ENCODE measurements around the gene CFAP46.

The CFAP46 gene

DNA sequence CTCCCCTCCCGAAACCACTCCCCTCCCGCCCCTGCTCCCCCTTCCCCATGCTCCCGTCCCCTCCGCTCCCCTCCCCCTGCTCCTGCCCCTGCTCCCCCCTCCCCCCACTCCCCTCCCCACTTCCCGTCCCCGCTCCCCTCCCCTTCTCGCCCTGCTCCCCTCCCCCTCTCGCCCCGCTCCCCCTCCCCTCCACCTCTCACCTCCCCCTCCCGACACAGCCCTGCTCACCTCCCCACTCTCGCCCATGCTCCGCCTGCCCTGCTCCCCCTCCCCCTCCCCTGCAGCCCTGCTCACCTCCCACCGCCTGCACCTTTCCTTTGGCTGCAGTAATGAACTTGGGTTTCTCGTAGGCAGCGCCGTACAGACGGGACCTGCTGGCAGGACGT lies 106.5 kb downstream of the CFAP46 start:
- no peak for DNase-seq (ENCODE audit: low spot score)
- POLR2A ChIA-PET (ENCODE audit: low non-redundant PET) = no interaction called here
- H3K27ac ChIP-seq = no peak overlapping the region
- CTCF ChIA-PET = interaction anchor here (0.6 to 0.7 kb wide), 3 partner anchors 102 to 350 kb away, joined by 3 to 5 read pairs (median 3); no protein-coding TSS in a partner anchor
- TF ChIP-seq, protein P1, sequence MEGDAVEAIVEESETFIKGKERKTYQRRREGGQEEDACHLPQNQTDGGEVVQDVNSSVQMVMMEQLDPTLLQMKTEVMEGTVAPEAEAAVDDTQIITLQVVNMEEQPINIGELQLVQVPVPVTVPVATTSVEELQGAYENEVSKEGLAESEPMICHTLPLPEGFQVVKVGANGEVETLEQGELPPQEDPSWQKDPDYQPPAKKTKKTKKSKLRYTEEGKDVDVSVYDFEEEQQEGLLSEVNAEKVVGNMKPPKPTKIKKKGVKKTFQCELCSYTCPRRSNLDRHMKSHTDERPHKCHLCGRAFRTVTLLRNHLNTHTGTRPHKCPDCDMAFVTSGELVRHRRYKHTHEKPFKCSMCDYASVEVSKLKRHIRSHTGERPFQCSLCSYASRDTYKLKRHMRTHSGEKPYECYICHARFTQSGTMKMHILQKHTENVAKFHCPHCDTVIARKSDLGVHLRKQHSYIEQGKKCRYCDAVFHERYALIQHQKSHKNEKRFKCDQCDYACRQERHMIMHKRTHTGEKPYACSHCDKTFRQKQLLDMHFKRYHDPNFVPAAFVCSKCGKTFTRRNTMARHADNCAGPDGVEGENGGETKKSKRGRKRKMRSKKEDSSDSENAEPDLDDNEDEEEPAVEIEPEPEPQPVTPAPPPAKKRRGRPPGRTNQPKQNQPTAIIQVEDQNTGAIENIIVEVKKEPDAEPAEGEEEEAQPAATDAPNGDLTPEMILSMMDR (conservative IDR thresholded peaks at IDR 0.05; ENCODE audit: low read depth) = no peak

DNA sequence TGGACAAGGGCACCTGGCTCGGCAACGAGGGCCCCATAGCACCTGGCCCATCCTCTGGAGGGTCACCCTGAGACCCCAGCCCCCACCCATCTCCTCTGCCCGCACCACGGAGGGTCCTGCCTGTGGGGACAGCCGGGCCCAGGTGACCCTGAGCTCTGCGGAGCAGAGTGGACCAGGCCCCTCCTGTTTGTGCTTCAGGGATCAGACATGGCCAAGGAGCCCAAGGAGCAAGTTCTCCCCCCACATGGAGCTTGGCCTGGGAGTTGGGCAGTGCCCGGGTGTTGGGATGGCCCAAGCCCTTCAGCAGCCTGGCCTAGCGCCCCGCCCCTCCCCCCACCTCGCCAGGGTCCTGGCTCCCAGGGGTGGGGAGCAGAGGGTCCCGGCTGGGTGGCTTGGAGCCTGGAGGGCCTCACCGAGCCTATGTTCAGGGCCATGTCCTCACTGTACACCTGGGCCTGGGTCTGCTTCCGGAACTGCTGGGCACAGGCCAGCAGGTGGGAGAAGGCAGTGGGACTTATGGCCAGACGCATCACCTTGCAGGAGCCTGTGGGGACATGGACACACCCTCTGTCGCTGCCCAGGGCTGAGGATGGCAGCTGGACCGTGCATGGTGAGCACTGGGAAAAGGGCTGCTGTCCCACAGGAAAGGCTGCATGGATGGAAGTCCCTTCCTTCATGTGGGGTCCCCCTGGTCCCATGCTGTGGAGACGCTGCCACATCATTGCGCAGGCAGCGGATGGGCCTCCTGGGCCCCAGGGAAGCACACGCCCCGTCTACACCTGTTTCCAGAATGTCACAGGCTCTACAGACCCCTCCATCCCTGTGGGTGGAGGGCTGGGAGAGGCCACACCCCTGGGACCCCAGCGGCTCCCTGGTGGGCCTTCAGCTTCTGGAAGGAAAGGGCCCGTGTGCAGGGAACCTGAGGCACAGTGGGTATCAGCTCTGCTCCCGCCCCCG lies 107.2 kb downstream of the CFAP46 start:
- TF ChIP-seq, protein P1 (conservative IDR thresholded peaks at IDR 0.05; ENCODE audit: low read depth) = no peak
- no peak overlapping the region for H3K27ac ChIP-seq
- ChIA-PET CTCF (interaction anchor here (0.6 kb wide), 3 partner anchors 29 to 289 kb away, joined by 4 to 7 read pairs (median 5); no protein-coding TSS in a partner anchor), POLR2A (ENCODE audit: low non-redundant PET) (no interaction called here)
- DNase-seq (ENCODE audit: low spot score) = no peak

DNA sequence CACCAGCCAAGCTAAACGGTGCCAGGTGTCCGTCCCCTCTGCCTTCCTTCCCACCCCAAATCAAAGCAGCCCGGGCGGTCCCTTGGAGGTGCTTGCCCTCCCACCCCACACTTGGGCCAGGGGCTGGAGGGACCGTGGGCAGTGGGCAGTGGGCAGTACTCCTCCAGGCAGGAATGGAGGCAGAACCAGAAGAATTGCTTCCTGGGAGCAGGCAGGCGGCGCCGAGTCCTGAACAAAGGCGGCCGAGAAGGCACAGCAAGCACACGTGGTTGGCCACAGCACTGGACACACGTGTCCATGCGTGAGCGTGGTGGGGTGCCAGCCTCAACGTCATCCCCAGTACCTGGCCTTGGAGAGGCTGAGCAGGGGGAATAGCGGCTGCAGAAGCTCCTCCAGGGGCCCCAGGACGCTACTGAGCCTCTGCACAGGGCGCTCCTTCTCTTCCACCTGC lies 108.0 kb downstream of the CFAP46 start:
- no peak for DNase-seq (ENCODE audit: low spot score)
- TF ChIP-seq, protein P1 (conservative IDR thresholded peaks at IDR 0.05; ENCODE audit: low read depth) = no peak
- CTCF ChIA-PET = interaction anchor here (0.6 kb wide), 2 partner anchors 179 to 290 kb away, joined by 3 to 4 read pairs; no protein-coding TSS in a partner anchor
- no peak overlapping the region for H3K27ac ChIP-seq
- POLR2A ChIA-PET (ENCODE audit: low non-redundant PET) = no interaction called here

DNA sequence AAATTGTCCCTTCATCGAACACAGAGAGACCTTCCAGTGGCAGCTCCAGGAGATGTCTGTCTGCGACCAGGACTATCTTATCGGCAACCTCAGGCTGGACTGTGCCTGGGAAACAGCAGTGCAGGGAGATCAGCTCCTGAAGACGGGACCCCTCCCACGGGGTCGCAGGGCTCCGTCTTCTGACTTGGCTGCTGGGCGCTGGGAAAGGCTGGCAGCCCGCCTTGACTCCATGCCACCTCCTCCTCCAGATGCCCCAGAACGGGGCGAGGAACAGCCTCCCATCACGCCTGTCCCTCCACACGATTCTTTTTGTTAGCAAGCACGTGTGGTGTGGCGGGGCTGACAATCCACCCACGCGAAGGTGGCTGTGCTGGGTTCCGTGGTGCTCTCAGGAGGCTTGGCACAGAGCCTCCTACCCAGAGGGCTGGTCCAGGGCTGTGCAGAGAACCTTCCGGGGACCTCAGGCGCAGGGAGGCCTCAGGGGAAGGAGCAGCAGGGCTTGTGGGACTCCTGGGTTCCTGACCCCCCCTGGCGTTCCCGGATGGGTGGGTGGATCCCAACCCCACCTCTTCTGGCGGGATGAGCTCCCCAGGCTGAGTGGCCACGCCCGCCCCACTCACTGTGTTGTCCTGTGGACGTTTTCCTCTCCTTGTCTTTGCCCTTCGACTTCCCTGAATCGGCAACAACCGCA lies 108.8 kb downstream of the CFAP46 start:
- ChIA-PET POLR2A (ENCODE audit: low non-redundant PET) (no interaction called here), CTCF (interaction anchor here (0.6 to 1.1 kb wide), 2 partner anchors 178 kb away, joined by 3 read pairs; no protein-coding TSS in a partner anchor)
- H3K27ac ChIP-seq = no peak overlapping the region
- TF ChIP-seq, protein P1 (conservative IDR thresholded peaks at IDR 0.05; ENCODE audit: low read depth) = no peak
- no peak for DNase-seq (ENCODE audit: low spot score)

DNA sequence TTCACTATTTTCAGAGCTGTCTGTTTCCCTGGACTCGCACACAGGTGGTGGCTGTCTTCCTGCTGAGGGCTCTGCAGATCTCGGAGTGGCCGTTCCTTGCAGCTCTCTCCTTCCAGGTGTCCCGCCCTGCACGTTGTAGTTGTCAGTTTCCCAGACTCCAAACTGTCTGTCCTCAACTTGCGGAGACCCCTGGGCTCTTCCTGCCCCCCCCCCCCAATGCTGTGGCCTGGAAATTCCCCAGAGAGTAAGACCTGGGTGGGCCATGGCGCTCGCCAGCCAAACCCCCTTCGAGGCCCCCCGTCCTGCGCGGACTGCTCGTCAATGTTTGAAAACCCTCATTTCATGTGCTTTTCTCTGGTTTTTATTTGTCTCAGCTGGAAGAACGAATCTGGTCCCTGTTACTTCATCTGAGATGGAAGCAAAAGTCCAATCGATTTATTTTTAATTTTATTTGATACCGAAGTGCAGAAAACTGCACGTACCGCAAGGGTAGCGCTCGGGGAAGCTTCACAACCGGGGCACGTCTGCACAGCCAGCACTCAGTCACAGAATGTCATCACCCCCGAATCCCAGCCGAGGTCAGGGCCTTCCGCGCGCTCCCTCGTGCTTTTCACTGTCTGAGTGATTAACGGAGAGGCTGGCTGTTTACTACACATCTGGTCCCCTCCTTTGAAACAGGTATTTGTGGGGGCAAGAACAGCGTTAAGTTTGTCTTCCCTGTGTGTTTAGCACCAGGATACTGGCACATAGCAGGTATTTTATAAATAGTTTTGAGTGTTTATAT lies 110.0 kb downstream of the CFAP46 start:
- CTCF ChIA-PET = interaction anchor here (1.1 kb wide), 1 partner anchor 177 kb away, joined by 3 read pairs; no protein-coding TSS in a partner anchor
- POLR2A ChIA-PET (ENCODE audit: low non-redundant PET) = interaction anchor here (0.6 kb wide), 1 partner anchor 559 kb away, joined by 8 read pairs; no protein-coding TSS in a partner anchor
- no peak for DNase-seq (ENCODE audit: low spot score)
- no peak overlapping the region for H3K27ac ChIP-seq
- TF ChIP-seq, protein P1 (conservative IDR thresholded peaks at IDR 0.05; ENCODE audit: low read depth) = no peak
